Caki2 (cell line): ENCODE results near the gene SHISA8. TPM values are rescaled to one million over a fixed set of nuclear protein-coding genes. Genes with fewer than 3 reads are reported as not detected.
A peak's percentile ranks its signal among the peaks of the same experiment; 100 is the strongest.
"Not testable (repeated sequence)": the region's sequence is repeated elsewhere in the genome, so short reads cannot be mapped to it uniquely, and the experiment has no call there.

ENCODE experiments used
- DNase-seq: peaks from one replicate; pipeline ENCODE4 v3.0.0-alpha.2; 2015; ENCODE audit warnings: low read depth
- in situ Hi-C: cut with HindIII; loops from 2 replicates; pipeline ENCODE4 v1.10.0; 2016; ENCODE audit warnings: low sequenced_read_pairs, low pct_unique_long_range_greater_than_20kb, mixed read lengths
- total RNA-seq: library from RNA; depleted of rRNA; stranded (reverse); fragments of >200 nt; shearing (Covaris generic); gene quantifications from 2 replicates; pipeline ENCODE4 v1.2.3, GENCODE V29; 2014; ENCODE audit warnings: low replicate concordance; rRNA removed

SHISA8 gene
- 0.78 TPM in 1 of 2 replicates, not detected in the other for total RNA-seq

DNA sequence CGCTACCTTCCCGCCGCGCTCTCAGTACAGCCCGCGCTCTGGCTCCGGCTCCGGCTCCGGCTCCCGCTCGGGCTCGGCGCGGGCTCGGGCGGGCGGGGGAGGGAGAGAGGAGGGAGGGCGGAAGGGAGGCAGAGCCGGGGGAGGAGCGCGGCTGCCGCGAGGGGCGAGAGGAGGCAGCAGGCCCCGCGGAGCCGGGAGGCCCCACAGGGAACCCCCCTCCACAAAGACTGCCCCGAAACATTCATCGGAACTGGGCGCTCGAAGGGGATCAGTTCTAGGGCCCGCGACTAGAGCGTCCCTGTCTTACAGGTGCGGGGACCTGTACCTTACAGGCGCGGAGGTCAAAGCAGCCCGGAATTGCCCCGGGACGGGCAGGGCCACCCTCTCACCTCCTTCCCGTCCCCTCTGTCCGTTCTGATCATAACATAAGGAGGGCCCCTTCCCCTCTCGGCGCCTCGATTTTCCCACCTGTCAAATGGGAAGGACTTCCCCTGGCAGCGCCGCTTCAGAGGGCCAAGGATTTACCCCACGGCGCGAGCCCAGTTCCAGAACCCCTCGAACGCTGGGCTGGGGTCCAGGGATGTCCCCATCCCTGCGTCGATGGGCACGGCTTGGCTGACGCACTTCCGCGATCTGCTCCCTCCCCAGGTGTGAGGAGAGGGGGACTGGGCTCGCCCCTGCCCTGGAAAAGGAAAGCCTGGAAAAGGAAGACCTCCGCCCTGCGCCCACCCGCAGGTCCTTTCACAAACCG is at the start of gene SHISA8:
Gene SHISA8 (minus strand): TSS at position 40 of the 751 bp plus-strand sequence. CDS start 407 bp downstream, outside the sequence.
- no peak for DNase-seq
- in situ Hi-C loops, result no loop called here

DNA sequence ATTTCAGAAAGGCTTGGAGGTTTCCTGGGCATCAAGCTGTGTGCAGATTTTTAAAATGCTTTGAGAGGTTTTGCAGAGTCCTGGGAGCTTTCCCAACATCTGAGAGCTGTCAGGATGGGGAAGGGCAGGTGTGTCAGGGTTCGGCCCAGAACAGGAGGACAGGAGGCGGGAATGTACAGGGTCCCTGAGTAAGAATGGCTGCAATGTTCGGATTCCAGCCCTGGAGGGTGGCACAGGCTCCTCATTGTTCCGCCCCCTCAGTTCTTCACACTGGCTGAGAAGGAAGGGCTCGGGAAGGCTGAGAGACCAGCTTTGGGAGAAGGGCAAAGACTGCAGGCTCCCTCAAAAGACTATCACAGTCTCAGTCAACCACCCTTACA is 49.2 kb upstream of the SHISA8 start:
- in situ Hi-C loops, result no loop called here
- no peak for DNase-seq

DNA sequence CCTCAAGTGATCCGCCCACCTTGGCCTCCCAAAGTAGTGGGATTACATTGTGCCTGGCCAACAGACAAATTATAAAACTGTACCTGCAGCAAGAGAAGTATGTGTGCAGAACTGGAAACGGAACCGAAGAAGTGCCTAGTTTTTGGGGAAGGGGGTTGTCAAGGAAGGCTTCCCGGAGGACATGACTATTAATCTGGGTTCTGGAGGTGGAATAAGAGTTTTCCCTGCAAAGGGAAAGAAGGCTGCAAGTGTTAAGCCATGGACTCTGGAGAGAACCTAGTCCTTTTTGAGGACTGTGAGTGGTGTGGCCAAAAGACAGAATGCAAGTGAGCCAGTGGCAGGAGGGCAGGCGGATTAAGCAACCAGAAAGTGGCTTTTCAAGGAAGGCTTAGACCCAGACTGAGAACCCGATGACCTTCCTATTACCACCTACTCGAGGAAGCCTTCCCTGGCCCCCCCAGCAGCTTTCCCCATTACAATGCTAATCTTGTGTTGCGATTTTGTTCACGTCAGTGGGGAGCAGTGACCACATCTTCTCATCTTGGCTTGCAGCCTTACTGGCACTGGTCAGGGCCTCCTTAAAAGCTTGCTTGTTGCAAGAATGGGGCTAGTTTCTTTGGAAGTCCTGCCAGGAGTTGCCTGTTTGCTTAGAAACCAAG is 48.7 kb upstream of the SHISA8 start:
- in situ Hi-C loops, result no loop called here
- no peak for DNase-seq

DNA sequence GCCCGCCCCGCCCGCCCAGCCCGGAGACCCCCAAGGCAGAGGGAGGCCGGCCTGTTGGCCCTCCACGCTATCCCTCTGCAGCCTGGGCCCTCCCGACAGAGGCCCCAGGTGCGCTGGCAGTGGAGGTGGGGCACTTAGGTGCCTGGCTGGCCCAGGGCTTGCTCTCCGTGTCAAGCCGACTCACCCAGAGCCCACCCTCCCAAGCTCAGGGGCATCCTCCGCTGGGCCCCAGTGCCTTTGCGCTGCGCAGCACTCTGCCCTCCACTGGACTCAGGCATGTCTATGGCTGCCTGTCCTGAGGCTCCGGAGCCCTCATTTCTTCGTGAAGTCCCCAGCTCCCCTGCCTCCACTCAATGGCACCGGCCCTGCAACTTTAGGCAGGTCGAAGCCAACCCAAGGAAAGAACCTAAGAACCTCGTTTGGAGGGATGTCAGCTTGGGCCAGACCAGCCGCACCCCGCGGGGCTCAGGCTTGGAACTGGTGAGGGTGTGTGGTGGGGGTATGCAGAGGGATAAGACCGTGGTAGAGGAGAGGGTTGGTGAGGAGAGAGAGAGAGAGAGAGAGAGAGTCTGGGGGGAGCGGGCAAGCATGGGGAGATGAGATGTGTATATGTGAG is 43.2 kb upstream of the SHISA8 start:
- in situ Hi-C loops, result no loop called here
- no peak for DNase-seq

DNA sequence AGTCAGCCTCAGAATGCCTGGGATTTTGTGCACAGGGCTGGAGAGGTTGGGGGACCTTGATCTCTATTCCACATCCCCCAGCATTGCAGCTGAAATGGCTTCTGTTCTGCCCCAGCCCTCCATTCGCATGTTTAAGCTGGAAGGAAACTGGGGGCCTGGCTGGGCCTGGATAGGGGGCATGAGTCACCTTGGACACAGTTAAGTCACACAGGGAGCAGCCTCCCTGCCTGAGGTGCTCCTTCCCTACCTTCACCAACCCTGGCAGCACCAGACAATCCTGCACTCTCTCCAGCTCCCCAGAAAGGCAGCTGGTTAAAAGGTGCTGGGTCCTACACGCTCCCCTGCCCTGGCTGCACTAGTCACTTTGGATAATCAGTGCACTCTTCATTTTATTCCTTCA is 37.8 kb upstream of the SHISA8 start:
- DNase-seq, result no peak
- in situ Hi-C loops, result no loop called here

DNA sequence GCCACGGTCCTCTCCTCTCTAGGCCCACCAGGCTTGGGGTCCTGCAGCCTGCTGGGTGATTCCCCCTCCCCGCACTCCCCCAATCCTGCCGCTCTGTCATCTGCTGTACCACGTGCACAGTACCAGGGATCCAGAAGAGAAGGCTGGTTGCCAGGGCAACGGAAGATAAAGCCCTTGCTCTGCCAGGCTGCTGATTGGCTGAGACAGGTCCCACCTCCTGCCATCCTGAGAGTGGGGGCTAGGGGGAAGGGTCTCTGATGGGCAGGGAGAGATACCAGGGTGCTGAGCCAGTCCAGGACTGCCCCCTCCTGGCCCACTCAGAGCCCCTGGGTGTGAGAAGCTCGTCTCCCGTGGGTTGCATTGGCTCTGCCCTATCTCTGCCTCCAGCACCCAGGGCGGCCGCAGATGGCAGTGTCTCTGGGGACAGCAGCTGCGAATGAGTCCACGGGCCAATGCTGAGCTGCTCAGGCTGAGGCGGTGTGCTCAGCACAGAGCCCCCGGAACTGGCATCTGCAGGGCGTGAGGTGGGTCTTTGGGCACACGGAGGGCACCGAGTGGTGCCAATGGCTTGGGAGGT is 37.1 kb upstream of the SHISA8 start, which contains the start of gene SMIM45:
Gene SMIM45 (plus strand): TSS at position 253 of the 577 bp plus-strand sequence.
- in situ Hi-C loops, result no loop called here
- DNase-seq, result no peak

DNA sequence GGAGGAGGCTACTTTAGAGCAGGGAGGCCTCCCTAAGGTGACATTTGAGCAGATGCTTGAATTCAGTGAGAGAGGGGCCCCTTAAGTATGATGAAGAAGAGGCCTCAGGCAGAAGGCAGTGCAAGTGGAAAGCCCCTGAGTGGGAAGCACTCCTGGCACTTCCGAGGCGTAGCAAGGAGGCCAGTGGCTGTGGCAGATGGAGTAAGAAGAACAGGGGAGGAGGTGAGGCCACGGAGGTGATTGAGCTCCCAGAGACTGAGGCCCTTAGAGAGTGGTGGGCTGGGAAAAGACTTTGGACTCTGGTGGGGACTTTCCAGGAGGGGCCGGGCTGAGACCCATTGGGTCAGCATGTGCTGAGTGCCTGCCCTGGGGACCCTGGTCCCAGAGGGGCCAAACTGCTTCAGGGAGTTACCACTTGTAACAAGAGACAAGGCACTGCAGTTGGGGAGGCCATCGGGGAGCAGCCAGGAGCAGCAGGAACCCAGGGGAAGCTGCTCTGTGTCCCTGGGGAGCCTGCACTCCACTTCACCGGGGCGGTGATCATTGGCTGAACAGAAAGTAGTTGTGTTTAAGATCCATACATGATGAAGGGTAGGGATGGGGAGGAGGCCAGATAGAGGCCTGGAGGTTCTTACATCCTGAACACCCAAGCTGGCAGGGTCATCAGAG is 34.6 kb upstream of the SHISA8 start:
- DNase-seq, result no peak
- in situ Hi-C loops, result no loop called here

DNA sequence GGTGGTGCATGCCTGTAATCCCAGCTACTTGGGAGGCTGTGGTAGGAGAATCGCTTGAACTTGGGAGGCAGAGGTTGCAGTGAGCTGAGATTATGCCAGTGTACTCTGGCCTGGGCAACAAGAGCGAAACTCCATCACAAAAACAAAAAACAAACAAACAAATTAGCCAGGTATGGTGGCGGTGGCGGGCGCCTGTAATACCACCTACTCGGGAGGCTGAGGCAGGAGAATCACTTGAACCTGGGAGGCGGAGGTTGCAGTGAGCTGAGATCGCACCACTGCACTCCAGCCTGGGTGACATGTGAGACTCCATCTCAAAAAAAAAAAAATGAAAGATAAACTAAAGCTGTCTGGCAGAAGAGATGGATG is 34.0 kb upstream of the SHISA8 start:
- in situ Hi-C loops, DNase-seq: not testable (repeated sequence)

DNA sequence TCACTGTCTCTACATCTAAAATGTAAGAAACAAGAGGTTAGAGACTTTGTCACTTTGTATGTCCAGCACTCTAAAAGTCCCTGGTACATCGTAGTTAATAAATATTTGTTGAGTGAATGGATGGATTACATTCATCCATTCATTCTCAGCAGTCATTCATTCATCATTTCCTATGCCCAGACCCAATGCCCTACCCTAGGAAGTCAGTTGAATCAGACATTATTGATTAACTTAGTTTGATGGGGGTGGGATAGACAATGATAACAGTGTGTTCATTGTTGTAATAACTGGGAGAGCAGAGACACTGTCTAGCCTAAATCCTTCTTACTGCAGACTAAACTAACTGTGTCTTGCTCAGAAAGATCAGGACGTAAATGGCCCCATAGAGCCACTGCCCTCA is 33.3 kb upstream of the SHISA8 start:
- no peak for DNase-seq
- in situ Hi-C loops, result no loop called here

DNA sequence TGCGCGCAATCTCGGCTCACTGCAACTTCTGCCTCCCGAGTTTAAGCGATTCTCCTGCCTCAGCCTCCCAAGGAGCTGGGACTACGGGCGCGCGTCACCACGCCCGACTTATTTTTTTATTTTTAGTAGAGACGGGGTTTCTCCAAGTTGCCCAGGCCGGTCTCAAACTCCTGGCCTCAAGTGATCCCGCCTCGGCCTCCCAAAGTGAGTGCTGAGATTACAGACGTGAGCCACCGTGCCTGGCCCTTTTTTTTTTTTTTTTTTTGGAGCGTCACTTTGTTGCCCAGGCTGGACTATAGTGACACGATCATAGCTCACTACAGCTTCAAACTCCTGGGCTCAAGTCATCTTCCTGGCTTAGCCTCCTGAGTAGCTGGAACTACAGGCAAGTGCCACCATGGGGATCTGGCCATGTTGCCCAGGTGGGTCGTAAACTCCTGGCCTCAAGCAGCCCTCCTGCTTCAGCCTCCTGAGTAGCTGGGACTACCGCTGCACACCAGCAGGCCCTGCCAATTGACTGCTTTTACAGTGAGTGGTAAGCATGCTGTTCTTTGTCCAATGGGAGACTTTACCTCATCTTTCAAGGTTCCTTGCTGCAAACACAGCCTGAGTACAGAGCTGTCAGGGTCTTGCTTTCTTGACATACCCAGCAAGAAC is 32.7 kb upstream of the SHISA8 start:
- in situ Hi-C loops, result no loop called here

DNA sequence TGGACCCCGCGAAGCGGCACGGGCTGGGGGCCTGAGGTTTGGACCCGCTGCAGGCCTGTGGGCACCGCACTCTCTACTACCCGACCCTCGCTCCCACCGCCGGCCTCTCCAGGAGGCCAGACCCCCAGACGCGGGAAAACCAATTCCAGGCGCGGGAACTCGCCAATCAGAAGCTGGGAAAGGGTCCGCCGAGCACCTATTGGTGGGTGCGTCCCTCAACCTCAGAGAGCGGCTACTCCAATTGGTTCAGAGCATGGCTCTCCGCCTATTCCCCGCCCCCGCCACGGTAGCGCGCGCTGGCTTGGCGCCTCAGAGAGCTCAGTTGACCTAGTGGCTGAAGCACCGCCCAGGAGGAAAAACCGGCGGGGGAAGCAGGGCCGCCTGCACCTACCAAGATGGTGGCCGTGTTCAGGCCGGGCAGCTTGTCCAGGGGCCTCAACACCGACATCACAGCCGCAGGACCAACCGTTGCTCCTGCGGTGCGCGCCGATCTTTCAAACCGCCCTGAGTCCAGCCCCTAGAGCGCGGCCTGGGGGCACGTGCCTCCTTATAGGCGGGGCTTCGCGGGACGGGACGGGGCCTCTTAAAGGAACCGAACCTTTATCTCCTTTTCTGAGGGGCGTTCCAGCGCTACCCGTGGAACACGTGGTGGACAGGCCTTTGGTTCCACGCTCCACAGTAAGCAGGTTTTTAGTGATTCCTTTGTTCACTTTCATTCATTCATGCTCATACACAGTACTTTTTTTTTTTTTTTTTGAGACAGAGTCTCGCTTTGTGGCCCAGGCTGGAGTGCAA is 32.0 kb upstream of the SHISA8 start, which contains the start of gene CENPM:
Gene CENPM (minus strand): TSS at position 524 of the 795 bp plus-strand sequence. CDS start 76 bp downstream, at position 448.
- in situ Hi-C loops, result no loop called here
- DNase-seq, result peak; percentile 97

More for the DNA sequence above, 32.7 kb upstream of the SHISA8 start:
- no peak for DNase-seq

DNA sequence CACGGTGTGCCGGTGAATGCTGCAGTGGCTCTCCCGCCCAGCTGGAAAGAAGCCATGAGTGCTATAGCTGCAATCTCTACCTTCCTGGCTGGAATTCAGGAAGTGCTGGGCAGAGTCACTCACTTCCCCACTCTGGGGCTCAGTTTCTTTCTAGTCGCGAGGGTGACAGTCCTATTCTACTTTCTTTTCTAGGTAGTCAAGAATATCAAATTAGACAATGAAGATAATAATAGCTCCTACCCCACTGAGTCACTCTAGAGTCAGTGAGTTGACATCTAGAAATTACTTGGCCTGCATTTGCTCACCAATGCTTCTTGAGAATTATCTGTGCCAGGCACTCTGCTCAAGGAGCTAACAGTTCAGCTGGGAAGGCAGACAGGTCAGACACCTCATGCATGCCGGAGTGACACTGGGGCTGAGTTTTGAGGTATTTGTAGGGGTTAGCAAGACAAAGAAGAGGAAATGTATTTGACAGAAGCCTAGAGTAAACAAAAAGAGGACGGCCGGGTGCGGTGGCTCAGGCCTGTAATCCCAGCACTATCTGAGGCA is 28.9 kb upstream of the SHISA8 start:
- in situ Hi-C loops, result no loop called here

DNA sequence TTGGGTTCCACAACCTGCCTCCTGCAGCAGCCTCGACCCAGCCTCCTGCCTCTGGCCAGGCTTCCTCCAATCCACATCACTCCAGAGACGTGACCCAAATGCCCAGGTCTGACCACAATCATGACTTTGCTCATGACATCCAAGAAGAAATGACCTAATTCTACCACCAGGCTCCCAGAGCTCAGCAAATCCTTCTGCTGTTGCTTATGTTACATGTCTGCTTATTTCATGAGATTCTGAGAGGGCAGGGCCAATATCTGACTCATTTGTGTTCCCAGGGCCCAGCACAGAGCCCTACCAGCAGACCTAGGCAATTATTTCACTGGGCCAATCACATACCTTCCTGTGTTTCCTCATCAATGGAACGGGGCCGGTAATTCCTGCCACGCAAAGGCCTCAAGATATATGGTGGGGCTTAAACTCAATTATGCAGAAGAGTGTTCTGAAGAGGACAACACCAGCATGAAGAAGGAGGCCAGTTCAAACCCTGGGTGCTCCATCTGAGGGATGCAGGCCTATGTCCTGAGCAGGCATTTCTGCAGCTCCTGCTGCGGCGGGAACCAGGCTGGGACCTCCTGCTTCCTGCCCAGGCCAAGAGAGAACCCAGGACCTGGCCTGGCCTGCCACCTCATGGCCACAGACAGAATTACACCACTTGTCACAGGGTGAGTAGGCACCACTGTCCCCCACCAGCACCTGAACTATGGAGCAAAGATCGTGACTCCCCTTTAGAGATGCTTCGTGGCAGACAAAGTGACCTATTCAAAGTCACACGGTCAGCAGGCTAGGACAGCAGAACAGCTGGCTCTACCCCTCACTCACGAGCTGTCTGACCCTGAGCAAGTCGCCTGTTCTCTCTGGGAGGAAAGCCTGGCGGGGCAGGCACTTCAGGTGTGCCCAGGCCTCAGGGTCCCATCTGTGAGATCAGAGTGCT is 26.2 kb upstream of the SHISA8 start:
- in situ Hi-C loops, result no loop called here
- peak; percentile 77 for DNase-seq

More for the DNA sequence above, 28.9 kb upstream of the SHISA8 start:
- no peak for DNase-seq

DNA sequence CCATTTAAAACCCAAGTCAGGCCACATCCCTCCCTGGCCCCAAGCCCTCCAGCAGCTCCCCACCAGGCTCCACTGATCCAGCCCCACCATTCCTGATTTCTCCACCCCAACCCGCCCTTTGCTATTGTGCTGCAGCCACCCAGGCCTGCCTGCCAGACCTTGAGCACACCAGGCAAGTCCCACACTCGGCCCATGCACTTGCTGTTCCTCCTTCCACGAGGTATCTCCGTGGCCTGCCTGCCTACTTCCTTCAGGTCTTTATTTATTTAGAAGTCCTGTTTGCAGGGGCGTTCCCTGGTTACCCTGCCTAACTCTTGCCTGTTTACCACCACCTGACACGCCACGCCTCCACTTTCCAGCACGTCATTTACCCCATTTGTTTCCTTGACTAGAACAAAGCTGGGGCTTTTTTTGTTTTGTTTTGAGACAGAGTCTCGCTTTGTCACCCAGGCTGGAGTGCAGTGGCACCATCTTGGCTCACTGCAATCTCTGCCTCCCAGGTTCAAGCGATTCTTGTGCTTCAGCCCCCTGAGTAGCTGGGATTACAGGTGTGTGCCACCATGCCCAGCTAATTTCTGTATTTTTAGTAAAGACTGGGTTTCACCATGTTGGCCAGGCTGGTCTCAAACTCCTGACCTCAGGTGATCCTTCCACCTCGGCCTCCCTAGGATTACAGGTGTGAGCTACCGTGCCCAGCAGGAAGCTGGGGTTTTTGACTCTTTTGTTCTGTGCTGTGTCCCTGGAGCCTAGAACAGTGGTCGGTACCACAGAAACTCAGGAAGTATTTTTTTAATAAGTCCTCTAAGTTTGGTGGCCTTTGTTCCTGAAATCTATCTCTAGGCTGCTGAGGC is 25.3 kb upstream of the SHISA8 start:
- in situ Hi-C loops, result no loop called here
- DNase-seq, result no peak

DNA sequence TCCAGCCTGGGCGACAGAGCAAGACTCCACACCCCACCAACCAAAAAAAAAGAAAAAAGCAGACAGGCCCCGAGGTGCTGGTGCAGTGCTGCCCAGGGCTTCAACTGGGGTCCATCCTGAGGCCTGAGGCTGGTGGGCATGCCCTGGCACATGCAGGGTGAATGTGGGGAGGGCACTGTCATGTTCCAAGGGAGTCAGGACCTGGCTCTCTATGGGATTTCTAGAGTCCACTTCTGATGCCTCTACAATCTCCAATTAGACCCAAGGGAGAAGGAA is 22.0 kb upstream of the SHISA8 start:
- in situ Hi-C loops, result no loop called here
- DNase-seq, result no peak
